Suppressor macrophage (primary cell): ENCODE data around the gene MYBPC2.

Source experiments
- DNase-seq, 4 experiments: peaks; one replicate each; pipeline ENCODE4 v3.0.0-alpha.2; 2020 to 2022

MYBPC2 gene

DNA sequence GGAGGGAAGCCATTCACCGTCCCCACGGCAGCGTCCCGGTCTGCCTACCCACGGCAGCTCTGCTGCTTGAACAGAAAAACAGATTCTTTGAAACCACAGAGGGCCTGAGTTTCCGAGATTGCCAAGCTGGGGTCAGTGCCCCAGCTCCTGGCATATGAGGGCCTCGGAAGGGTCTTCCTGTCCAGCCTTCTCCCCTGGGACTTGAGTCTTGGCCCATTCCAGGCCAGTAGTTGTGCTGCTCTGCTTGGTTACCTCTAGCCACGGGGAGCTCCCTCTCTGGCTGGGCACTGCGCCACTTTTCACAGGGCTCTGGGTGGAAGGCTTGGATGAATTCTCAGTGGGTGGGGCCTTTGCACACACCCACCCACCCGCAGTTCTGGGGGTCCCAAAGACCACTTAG is 22.6 kb upstream of the MYBPC2 start:
- no peak for DNase-seq

GRCh38 chr19:50412419-50412818 is 20.3 kb upstream of the MYBPC2 start:
- no peak for DNase-seq

DNA sequence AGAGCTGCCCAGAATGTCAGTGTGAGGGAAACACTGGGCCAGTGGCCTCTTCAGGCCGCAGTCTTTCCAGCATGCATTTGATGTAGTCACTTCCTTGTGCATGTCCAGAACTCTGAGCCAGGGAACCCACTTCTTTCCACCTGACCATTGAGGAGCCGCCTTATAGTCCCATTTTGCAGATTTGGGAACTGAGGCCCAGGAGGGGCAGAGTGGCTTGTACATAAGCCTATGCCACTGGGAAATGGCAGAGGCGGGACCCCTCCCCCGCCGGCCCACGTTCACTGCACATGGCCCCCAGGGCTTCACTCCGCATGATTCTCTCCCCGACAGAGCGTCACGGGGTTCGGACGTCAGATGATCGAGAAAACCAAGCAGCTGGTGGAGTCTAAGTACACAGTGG is 19.6 kb upstream of the MYBPC2 start:
- no peak for DNase-seq

DNA sequence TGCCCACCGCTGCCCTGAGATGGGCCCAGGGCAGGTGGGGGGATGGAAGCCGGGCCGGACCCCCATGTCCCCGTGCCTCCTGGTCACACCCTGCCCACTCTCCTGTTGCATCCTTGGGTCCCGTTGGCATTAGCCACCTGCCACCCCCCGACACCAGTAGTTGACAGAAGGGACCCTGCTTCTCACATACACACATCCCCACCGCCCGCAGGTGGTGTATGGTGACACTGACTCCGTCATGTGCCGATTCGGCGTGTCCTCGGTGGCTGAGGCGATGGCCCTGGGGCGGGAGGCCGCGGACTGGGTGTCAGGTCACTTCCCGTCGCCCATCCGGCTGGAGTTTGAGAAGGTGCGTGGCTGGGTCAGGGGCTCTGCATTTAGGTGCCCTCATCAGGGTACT is 19.2 kb upstream of the MYBPC2 start:
- DNase-seq: no peak

DNA sequence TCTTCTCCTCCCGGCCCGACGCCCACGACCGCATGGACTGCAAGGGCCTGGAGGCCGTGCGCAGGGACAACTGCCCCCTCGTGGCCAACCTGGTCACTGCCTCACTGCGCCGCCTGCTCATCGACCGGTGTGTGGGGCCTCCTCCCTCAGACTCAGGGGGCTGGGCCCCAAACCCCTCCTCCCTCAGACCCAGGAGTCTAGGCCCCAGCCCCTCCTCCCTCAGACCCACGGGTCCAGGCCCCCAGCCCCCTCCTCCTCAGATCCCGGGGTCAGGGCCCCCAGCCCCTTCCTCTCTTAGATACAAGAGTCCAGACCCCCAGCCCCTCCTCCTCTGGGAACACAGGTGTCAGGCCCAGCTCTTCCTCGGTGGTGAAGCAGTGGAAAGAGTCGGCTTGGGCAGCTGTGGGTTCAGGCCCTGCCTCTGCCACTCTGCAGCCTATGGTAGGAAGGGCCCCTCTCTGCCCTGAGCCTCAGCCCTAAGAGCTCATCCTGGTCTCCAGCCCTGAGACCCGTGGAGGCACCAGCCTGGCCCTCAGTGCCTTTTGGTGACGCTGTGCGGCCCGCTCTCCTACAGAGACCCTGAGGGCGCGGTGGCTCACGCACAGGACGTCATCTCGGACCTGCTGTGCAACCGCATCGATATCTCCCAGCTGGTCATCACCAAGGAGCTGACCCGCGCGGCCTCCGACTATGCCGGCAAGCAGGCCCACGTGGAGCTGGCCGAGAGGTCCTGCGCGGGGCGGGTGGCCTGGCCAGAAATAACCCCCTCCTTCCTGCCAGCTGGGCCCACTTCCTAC is 17.6 kb upstream of the MYBPC2 start:
- DNase-seq: peak; percentile 80 to 92 (median 86)

GRCh38 chr19:50415661-50416033 is 17.0 kb upstream of the MYBPC2 start:
- peak; percentile 58 to 78 (median 70) for DNase-seq

GRCh38 chr19:50416034-50416977 is 16.4 kb upstream of the MYBPC2 start:
- peak in 1 of 4 experiments; percentile 10 for DNase-seq

DNA sequence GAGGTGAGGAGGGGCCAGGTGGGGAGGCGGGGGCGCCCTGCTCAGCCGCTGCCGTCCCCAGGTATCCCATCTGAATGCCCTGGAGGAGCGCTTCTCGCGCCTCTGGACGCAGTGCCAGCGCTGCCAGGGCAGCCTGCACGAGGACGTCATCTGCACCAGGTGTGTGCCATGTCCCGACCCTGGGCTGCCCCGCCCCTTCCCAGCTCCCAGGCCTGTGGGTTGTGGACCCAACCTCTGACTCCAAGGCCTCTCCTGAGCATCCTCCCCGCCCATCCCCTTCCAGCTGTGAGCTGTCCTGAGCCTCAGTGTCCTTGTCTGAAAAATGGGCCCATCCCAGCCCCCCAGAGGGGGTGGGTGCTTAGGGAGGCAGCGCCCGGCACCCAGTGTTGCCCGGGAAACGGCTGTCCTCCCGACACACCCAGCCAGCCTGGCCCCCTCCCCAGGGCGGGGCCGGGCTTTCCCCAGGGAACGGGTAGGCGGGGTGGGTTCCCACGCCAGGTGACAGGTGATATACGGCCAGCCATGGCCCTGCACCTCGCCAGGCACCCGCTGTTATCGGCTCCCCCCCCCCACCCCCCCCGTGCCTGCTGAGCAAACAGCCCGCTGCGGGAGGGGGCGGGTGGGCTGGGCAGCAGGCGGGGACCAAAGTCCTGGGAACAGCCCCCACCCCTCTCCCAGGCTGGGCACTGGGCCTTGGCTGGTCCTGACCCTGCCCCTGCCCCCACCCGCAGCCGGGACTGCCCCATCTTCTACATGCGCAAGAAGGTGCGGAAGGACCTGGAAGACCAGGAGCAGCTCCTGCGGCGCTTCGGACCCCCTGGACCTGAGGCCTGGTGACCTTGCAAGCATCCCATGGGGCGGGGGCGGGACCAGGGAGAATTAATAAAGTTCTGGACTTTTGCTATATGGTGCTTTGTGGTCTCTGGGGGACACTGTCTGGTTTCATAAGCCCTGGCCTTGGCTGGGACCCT is 15.3 kb upstream of the MYBPC2 start:
- no peak for DNase-seq

DNA sequence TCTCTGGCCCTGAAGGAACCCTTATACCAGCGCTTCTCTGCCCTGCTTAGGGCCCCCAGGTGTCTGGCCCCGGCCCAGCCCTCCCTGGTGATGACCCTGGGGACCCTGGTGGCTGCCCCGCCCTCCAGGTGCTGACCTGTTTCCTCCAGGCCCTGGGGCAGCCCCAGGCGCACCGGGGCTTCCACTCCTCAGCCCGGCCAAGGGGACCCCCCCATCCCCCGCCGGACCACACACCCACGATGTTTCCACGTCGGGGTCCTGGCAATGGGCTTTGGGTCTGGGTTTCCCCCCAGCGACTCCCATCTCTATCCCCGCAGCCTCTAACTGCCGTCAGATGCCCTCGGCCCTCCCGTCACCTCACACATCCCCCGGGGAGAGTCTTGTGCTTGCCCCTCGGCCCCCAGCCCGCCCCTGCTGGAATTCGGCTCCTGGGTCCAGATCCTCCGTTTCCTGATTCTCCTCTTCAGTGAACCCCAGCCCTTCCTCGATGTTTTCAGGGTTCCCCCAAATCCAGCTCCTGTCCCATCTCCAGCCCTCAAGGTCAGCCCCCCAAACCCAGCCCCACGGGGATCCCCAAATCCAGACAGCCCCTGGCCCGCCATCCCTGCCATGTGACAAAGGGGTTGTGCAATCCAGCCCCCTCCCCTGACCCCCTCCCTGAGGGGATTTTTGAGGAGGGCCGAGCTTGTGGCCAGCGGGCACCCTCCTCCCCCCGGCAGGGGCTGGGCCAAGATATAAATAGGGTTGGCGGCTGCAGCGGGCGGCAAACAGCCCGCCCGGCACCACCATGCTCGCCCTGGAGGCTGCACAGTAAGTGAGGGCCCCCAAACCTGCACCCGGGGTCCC is 14.3 kb upstream of the MYBPC2 start, which contains the start of gene SPIB:
SPIB (plus strand) TSS at position 763 of the 846 bp plus-strand sequence; CDS start at position 788, 25 bp downstream.
- peak in 1 of 4 experiments; percentile 11 for DNase-seq

- no peak for DNase-seq
These were observed 13.6 kb upstream of the MYBPC2 start for GRCh38 chr19:50419022-50419579.

GRCh38 chr19:50419580-50420035 is 13.1 kb upstream of the MYBPC2 start:
- no peak for DNase-seq

- DNase-seq: no peak
These were observed 12.6 kb upstream of the MYBPC2 start for GRCh38 chr19:50420127-50420526.

DNA sequence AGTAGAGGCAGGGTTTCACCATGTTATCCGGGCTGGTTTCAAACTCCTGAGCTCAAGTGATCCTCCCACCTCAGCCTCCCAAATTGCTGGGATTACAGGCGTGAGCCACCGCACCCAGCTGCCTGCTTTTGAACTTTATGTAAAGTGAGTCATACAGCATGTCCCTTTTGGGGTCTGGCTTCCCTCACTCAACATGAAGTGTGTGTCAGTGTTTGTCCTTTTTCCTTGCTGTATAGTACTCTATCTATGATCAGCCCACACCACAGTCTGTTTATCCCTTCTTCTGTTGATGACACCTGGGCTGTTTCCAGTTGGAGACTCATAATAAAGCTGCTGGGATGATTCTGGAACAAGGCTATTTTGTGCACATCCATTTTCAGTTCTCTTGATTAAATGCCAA is 11.9 kb upstream of the MYBPC2 start:
- no peak for DNase-seq

GRCh38 chr19:50422397-50423278 is 10.1 kb upstream of the MYBPC2 start:
- DNase-seq: no peak

DNA sequence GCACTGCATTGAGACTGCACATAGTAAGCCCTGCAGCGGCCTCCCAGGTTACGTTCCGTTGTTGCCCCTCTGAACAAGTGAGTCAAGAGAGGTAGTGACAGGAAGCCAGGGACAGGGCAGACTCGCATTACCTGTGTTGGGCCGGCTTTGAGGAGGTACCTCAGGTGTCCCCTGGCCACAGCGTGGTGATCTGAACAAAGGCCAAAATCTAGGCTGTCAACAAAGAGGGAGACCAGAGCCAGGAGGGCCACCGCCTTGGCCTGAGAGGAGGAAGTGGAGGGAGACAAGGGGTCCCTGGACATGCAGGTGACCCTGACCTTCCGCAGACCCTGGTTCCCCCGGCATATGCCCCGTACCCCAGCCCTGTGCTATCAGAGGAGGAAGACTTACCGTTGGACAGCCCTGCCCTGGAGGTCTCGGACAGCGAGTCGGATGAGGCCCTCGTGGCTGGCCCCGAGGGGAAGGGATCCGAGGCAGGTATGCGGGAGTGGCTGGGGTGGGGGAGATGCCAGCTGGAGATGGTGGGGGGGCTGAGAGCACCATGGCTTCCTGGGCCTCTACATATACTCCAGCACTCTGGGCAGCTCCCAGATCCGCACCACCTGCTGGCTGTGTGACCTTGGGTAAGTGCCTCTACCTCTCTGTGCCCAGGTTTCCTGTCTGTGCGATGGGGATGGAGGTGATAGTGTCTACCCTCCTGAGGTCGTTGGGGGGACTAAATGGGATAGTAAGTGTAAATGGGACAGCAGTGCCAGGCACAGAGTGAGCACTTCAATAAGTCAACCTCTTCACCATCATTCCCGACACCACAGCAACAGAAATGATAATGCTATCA is 9.2 kb upstream of the MYBPC2 start:
- DNase-seq: no peak

DNA sequence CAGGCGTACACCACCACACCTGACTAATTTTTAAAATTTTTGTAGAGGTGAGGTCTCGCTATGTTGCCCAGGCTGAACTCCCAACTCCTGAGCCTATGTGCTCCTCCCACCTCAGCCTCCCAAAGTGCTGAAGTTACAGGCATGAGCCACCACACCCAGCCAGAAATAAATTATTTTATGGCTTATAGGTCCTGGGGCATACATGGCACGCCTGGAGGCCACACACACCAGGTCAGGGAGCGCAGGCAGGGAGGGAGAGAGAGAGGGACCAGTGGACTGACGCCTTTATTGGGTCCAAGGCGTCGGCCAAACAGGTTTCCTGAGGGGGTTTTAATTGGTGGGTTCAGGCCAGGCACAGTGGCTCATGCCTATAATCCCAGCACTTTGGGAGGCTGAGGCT is 7.1 kb upstream of the MYBPC2 start:
- DNase-seq: no peak

- DNase-seq: peak in 1 of 4 experiments; percentile 6
These were observed 5.3 kb upstream of the MYBPC2 start for GRCh38 chr19:50427318-50427925.

DNA sequence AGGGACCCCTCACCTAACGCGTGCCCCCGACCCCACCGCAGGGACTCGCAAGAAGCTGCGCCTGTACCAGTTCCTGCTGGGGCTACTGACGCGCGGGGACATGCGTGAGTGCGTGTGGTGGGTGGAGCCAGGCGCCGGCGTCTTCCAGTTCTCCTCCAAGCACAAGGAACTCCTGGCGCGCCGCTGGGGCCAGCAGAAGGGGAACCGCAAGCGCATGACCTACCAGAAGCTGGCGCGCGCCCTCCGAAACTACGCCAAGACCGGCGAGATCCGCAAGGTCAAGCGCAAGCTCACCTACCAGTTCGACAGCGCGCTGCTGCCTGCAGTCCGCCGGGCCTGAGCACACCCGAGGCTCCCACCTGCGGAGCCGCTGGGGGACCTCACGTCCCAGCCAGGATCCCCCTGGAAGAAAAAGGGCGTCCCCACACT is 4.7 kb upstream of the MYBPC2 start:
- DNase-seq: peak; percentile 95 to 99 (median 98)
